Vagina (tissue), 2 donors: Measurements from ENCODE around the gene TRIM47. TPM values are rescaled to one million over a fixed set of nuclear protein-coding genes. Genes with fewer than 3 reads are reported as not detected.

ENCODE experiments used
- DNase-seq, 2 donors: peaks; one replicate each; pipeline ENCODE4 v3.0.0-alpha.2; 2017; ENCODE audit errors: extremely low spot score in 2 of 2
- H3K27ac ChIP-seq: fragments of 200-600 bp; sonication (generic); one replicate; pipeline ENCODE4 v1.5.1; 2019
- H3K27me3 ChIP-seq: fragments of 200-600 bp; sonication (generic); one replicate; pipeline ENCODE4 v1.5.1; 2019
- H3K36me3 ChIP-seq, 2 donors: fragments of 200-600 bp; sonication (generic); one replicate each; pipeline ENCODE4 v1.5.1; 2017 to 2019
- H3K4me1 ChIP-seq: fragments of 200-600 bp; sonication (generic); one replicate; pipeline ENCODE4 v1.5.1; 2019
- H3K4me3 ChIP-seq, 2 donors: fragments of 200-600 bp; sonication (generic); 1 replicate in 1 of 2; 2 replicates in 1 of 2; pipeline ENCODE4 v1.5.1; 2016 to 2019
- H3K9me3 ChIP-seq: fragments of 200-600 bp; sonication (generic); one replicate; pipeline ENCODE4 v1.5.1; 2019
- POLR2A ChIP-seq, 2 donors: fragments of 450-650 bp; IDR thresholded peaks; one replicate each; pipeline ENCODE4 v1.6.1; 2017; ENCODE audit warnings: antibody characterized with exemption in 2 of 2, mild to moderate bottlenecking in 2 of 2, moderate library complexity in 2 of 2
- POLR2AphosphoS5 ChIP-seq, 2 donors: sonication (generic); formaldehyde crosslinking; IDR thresholded peaks; one replicate each; pipeline ENCODE4 v1.9.0; 2017; ENCODE audit warnings: antibody characterized with exemption in 2 of 2, mild to moderate bottlenecking in 2 of 2, low read depth in 1 of 2; ENCODE audit not compliant: insufficient read depth in 1 of 2
- intact Hi-C: fragments of 100-400 bp; cut with DNase I; formaldehyde crosslinking; loops from one replicate; pipeline ENCODE4 v1.15.1; 2023
- total RNA-seq: library from RNA; depleted of rRNA; stranded (reverse); fragments of >200 nt; gene quantifications from one replicate; pipeline ENCODE4 v1.2.3, GENCODE V29; 2016
- TF ChIP-seq, protein P1 (sequence below), 3 experiments: fragments of 450-650 bp in 2 of 3; fragments of 200-600 bp in 1 of 3; sonication (generic) in 1 of 3; IDR thresholded peaks; one replicate each; pipeline ENCODE4 v1.5.1; 2017 to 2019; ENCODE audit warnings: antibody characterized with exemption in 3 of 3, mild to moderate bottlenecking in 2 of 3, moderate library complexity in 2 of 3

TRIM47 gene
- 63.3 TPM for total RNA-seq

DNA sequence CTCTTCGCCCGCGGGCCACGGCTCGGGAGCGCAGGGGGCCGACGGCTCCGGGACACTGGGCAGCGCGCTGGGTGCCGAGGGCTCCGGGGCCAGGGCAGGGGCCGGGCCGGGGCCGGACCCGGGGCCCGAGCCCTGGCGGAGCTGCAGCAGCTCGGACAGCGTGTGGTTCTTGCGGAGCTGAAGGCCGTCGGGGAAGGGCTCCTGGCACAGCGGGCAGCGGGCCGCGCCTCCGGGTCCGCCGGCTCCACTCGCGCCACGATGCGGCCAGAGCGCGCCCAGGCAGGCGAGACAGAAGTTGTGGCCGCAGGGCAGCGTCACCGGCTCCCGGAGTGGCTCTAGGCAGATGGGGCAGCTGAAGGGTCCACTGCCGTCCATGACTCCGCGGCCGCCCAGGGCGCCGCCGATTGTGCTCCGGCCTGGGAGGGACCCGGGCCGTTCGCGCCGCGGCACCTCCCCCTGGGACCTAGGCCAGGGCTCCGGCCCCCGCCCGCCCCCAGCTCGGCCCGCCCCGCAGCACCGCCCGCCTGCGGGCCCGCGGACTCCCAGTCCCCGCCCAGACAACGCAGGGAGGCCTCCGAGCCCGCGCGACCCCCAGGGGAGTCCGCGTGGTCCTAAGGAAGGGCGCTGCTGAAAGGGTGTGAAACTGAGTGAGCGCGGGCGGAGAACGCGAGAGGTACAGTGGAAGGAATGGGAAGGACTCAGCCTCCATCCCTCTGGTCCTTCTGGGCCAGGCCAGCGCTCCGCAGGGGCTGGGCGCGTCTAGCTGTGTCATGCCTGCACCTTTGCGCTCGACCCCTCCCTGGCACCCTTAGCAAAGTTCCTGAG is at the start of gene TRIM47:
TSS of gene TRIM47 (minus strand) at position 408 of the 825 bp plus-strand sequence. CDS start at position 375, 33 bp downstream.
- H3K27ac ChIP-seq, result peak within 1 kb of the TSS; percentile 99
- intact Hi-C loops, result loop anchor here (10.0 kb wide), 1 partner anchor 114 kb away; the partner anchor contains the start of gene GALK1
- H3K9me3 ChIP-seq, result no peaks in the 10 kb centered on the region
- H3K4me3 ChIP-seq, result peak within 1 kb of the TSS; percentile 66 to 83
- DNase-seq, result no peak
- H3K4me1 ChIP-seq, result peaks cover 43% of the 10 kb centered on the region
- TF ChIP-seq POLR2AphosphoS5 (IDR thresholded peaks at IDR 0.05; ENCODE audit: insufficient read depth in 1 of 2, low read depth in 1 of 2), result peak; percentile 11 to 90
- TF ChIP-seq, protein P1, sequence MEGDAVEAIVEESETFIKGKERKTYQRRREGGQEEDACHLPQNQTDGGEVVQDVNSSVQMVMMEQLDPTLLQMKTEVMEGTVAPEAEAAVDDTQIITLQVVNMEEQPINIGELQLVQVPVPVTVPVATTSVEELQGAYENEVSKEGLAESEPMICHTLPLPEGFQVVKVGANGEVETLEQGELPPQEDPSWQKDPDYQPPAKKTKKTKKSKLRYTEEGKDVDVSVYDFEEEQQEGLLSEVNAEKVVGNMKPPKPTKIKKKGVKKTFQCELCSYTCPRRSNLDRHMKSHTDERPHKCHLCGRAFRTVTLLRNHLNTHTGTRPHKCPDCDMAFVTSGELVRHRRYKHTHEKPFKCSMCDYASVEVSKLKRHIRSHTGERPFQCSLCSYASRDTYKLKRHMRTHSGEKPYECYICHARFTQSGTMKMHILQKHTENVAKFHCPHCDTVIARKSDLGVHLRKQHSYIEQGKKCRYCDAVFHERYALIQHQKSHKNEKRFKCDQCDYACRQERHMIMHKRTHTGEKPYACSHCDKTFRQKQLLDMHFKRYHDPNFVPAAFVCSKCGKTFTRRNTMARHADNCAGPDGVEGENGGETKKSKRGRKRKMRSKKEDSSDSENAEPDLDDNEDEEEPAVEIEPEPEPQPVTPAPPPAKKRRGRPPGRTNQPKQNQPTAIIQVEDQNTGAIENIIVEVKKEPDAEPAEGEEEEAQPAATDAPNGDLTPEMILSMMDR (IDR thresholded peaks at IDR 0.05), result no peak
- TF ChIP-seq POLR2A (IDR thresholded peaks at IDR 0.05), result peak; percentile 61 to 92
- no peaks in the 10 kb centered on the region for H3K27me3 ChIP-seq
- peaks cover 0 to 22% of the 10 kb centered on the region in 2 donors for H3K36me3 ChIP-seq

- TF ChIP-seq, protein P1 (IDR thresholded peaks at IDR 0.05), result no peak
- TF ChIP-seq POLR2AphosphoS5 (IDR thresholded peaks at IDR 0.05; ENCODE audit: insufficient read depth in 1 of 2, low read depth in 1 of 2) (peak in 1 of 2 donors; percentile 71), POLR2A (IDR thresholded peaks at IDR 0.05) (no peak)
- H3K36me3 ChIP-seq, result no peaks in the 10 kb centered on the region
- no peaks in the 10 kb centered on the region for H3K4me1 ChIP-seq
- no peaks in the 10 kb centered on the region for H3K27me3 ChIP-seq
- H3K27ac ChIP-seq, result no peak overlapping the region
- intact Hi-C loops, result no loop called here
- DNase-seq, result no peak
- H3K9me3 ChIP-seq, result no peaks in the 10 kb centered on the region
- H3K4me3 ChIP-seq, result no peak overlapping the region
Observed at GRCh38 chr17:75927286-75927922, 49.0 kb upstream of the TRIM47 start.

GRCh38 chr17:75926456-75926855 is 48.1 kb upstream of the TRIM47 start:
- Histone ChIP-seq H3K27me3 (no peaks in the 10 kb centered on the region), H3K36me3 (no peaks in the 10 kb centered on the region), H3K27ac (peak overlapping the region; percentile 36), H3K4me1 (no peaks in the 10 kb centered on the region), H3K4me3 (peak overlapping the region in 1 of 2 donors; percentile 19), H3K9me3 (no peaks in the 10 kb centered on the region)
- intact Hi-C loops, result no loop called here
- TF ChIP-seq POLR2AphosphoS5 (IDR thresholded peaks at IDR 0.05; ENCODE audit: insufficient read depth in 1 of 2, low read depth in 1 of 2), result no peak
- TF ChIP-seq POLR2A (IDR thresholded peaks at IDR 0.05), result no peak
- TF ChIP-seq, protein P1 (IDR thresholded peaks at IDR 0.05), result no peak
- DNase-seq, result no peak

DNA sequence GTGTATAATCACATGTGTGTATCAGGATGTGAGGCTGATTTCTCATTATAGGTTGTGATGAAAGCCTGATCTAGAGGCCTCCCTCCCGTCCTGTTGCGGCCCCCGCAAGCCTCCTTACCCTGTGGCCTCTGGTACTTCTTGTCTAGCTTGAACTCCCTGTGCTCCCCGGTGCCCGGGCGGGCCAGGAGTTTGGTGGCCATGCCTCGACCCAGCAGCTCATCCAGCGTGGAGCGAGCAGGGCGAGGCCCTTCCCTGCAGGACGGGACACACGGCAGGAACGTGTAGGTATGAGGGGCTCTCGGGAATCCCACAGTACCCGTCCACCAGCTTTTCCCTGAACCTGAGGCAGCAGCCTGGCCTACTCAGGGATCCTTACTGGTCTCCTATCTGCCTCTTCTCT is 47.5 kb upstream of the TRIM47 start:
- H3K27me3 ChIP-seq, result no peaks in the 10 kb centered on the region
- no peaks in the 10 kb centered on the region for H3K9me3 ChIP-seq
- H3K4me3 ChIP-seq, result peak overlapping the region in 1 of 2 donors; percentile 19
- H3K36me3 ChIP-seq, result no peaks in the 10 kb centered on the region
- no peak for DNase-seq
- peak overlapping the region; percentile 36 for H3K27ac ChIP-seq
- no peaks in the 10 kb centered on the region for H3K4me1 ChIP-seq
- TF ChIP-seq, protein P1 (IDR thresholded peaks at IDR 0.05), result no peak
- TF ChIP-seq POLR2A (IDR thresholded peaks at IDR 0.05) (no peak), POLR2AphosphoS5 (IDR thresholded peaks at IDR 0.05; ENCODE audit: insufficient read depth in 1 of 2, low read depth in 1 of 2) (no peak)
- intact Hi-C loops, result no loop called here
